Esophagus muscularis mucosa (tissue), 4 donors: Measurements from ENCODE around the gene CARMIL1. TPM values are rescaled to one million over a fixed set of nuclear protein-coding genes. Genes with fewer than 3 reads are reported as not detected.

Source experiments
- DNase-seq: peaks from one replicate; pipeline ENCODE4 v3.0.0-alpha.2; 2017; ENCODE audit errors: extremely low spot score
- H3K27ac ChIP-seq, 4 donors: fragments of 200-600 bp; sonication (generic); replicated peaks in 1 of 4; 1 replicate in 3 of 4; 2 replicates in 1 of 4; pipeline ENCODE4 v1.5.1; 2016 to 2019; ENCODE audit warnings: mild to moderate bottlenecking in 1 of 4
- H3K27me3 ChIP-seq, 4 donors: fragments of 200-600 bp; sonication (generic); one replicate each; pipeline versions ENCODE4 v1.5.1 to v1.6.0; 2016 to 2019
- H3K36me3 ChIP-seq, 4 donors: fragments of 200-600 bp; sonication (generic); one replicate each; pipeline ENCODE4 v1.5.1; 2016 to 2019
- H3K4me1 ChIP-seq, 4 donors: fragments of 200-600 bp; sonication (generic); one replicate each; pipeline ENCODE4 v1.5.1; 2016 to 2019
- H3K4me3 ChIP-seq, 4 donors: fragments of 200-600 bp; sonication (generic); 1 replicate in 2 of 4; 2 replicates in 2 of 4; pipeline ENCODE4 v1.5.1; 2016 to 2019; ENCODE audit warnings: mild to moderate bottlenecking in 4 of 4, moderate library complexity in 1 of 4
- H3K9me3 ChIP-seq, 4 donors: fragments of 200-600 bp; sonication (generic); 1 replicate in 3 of 4; 2 replicates in 1 of 4; pipeline ENCODE4 v1.5.1; 2016 to 2019
- CTCF ChIP-seq, 3 experiments: fragments of 200-600 bp in 2 of 3; fragments of 450-650 bp in 1 of 3; sonication (generic) in 2 of 3; IDR thresholded peaks; one replicate each; pipeline ENCODE4 v1.5.1; 2017 to 2019; ENCODE audit warnings: antibody characterized with exemption in 3 of 3, mild to moderate bottlenecking in 2 of 3, moderate library complexity in 1 of 3
- EP300 ChIP-seq: sonication (generic); formaldehyde crosslinking; IDR thresholded peaks from one replicate; pipeline ENCODE4 v1.6.1; 2017; ENCODE audit warnings: antibody characterized with exemption
- POLR2A ChIP-seq: fragments of 450-650 bp; IDR thresholded peaks from one replicate; pipeline ENCODE4 v1.6.1; 2017; ENCODE audit warnings: antibody characterized with exemption, moderate library complexity, mild to moderate bottlenecking, low read depth
- POLR2AphosphoS5 ChIP-seq, 2 donors: sonication (generic); formaldehyde crosslinking; IDR thresholded peaks; one replicate each; pipeline ENCODE4 v1.6.1; 2017; ENCODE audit warnings: antibody characterized with exemption in 2 of 2
- WGBS: methylation state at CpG from one replicate; pipeline ENCODE4 v1.1.5; 2018; 5-methylcytosine and 5-hydroxymethylcytosine counted together
- intact Hi-C: fragments of 100-400 bp; cut with DNase I; formaldehyde crosslinking; loops from one replicate; pipeline ENCODE4 v1.15.1; 2023
- total RNA-seq, 4 donors: library from RNA; depleted of rRNA; stranded (reverse); fragments of >200 nt; gene quantifications; one replicate each; pipeline versions ENCODE4 v1.1.0 to v1.2.1, GENCODE V29; 2016

CARMIL1 gene
- total RNA-seq, 4 donors from 2014 or later: 10.0 to 12.1 (median 11.1) TPM

- 92% methylated on average over 11 of the region's 11 CpGs for WGBS
- H3K4me3 ChIP-seq: no peak overlapping the region
- no peaks in the 10 kb centered on the region for H3K36me3 ChIP-seq
- H3K27me3 ChIP-seq: no peaks in the 10 kb centered on the region
- H3K4me1 ChIP-seq: no peaks in the 10 kb centered on the region
- no peak overlapping the region for H3K27ac ChIP-seq
- no peak for TF ChIP-seq POLR2A
- TF ChIP-seq CTCF (IDR thresholded peaks at IDR 0.05): no peak
- TF ChIP-seq EP300: no peak
- no peak for TF ChIP-seq POLR2AphosphoS5 (IDR thresholded peaks at IDR 0.05)
- no peak for DNase-seq
- H3K9me3 ChIP-seq: no peaks in the 10 kb centered on the region
- intact Hi-C loops: no loop called here
Measured at GRCh38 chr6:25550631-25551030, 271.5 kb downstream of the CARMIL1 start.

- Histone ChIP-seq H3K27ac (no peak overlapping the region), H3K4me1 (no peaks in the 10 kb centered on the region), H3K9me3 (no peaks in the 10 kb centered on the region), H3K4me3 (no peak overlapping the region), H3K36me3 (no peaks in the 10 kb centered on the region), H3K27me3 (no peaks in the 10 kb centered on the region)
- DNase-seq: no peak
- intact Hi-C loops: no loop called here
- no peak for TF ChIP-seq POLR2A
- no peak for TF ChIP-seq EP300
- TF ChIP-seq CTCF (IDR thresholded peaks at IDR 0.05): no peak
- TF ChIP-seq POLR2AphosphoS5 (IDR thresholded peaks at IDR 0.05): no peak
- WGBS: 60% methylated on average over 3 of the region's 3 CpGs
Measured at GRCh38 chr6:25553502-25553901, 274.3 kb downstream of the CARMIL1 start.

GRCh38 chr6:25555188-25555587, 276.0 kb downstream of the CARMIL1 start:
- 96% methylated on average over 2 of the region's 2 CpGs for WGBS
- intact Hi-C loops: loop anchor here (5.0 kb wide), 2 partner anchors 288 to 333 kb away; no protein-coding TSS in a partner anchor

GRCh38 chr6:25556516-25556915, 277.3 kb downstream of the CARMIL1 start:
- intact Hi-C loops: loop anchor here (5.0 kb wide), 2 partner anchors 289 to 334 kb away; no protein-coding TSS in a partner anchor
- TF ChIP-seq CTCF (IDR thresholded peaks at IDR 0.05): peak; percentile 44 to 76 (median 71)
- TF ChIP-seq EP300: no peak
- H3K4me3 ChIP-seq: no peak overlapping the region
- no peak overlapping the region for H3K27ac ChIP-seq
- WGBS: 23% methylated on average over 10 of the region's 10 CpGs
- H3K36me3 ChIP-seq: no peaks in the 10 kb centered on the region
- no peaks in the 10 kb centered on the region for H3K27me3 ChIP-seq
- DNase-seq: peak; percentile 94
- H3K4me1 ChIP-seq: no peaks in the 10 kb centered on the region
- H3K9me3 ChIP-seq: no peaks in the 10 kb centered on the region

More at GRCh38 chr6:25555188-25555587, 276.0 kb downstream of the CARMIL1 start:
- Histone ChIP-seq H3K4me1 (no peaks in the 10 kb centered on the region), H3K27ac (no peak overlapping the region), H3K27me3 (no peaks in the 10 kb centered on the region), H3K36me3 (no peaks in the 10 kb centered on the region), H3K9me3 (no peaks in the 10 kb centered on the region), H3K4me3 (no peak overlapping the region)
- DNase-seq: no peak
- no peak for TF ChIP-seq POLR2A
- TF ChIP-seq CTCF (IDR thresholded peaks at IDR 0.05): no peak
- TF ChIP-seq POLR2AphosphoS5 (IDR thresholded peaks at IDR 0.05): no peak
- no peak for TF ChIP-seq EP300

GRCh38 chr6:25558155-25558817, 279.1 kb downstream of the CARMIL1 start:
- H3K4me3 ChIP-seq: no peak overlapping the region
- 75% methylated on average over 3 of the region's 3 CpGs for WGBS
- no peaks in the 10 kb centered on the region for H3K36me3 ChIP-seq
- intact Hi-C loops: loop anchor here (5.0 kb wide), 2 partner anchors 291 to 336 kb away; no protein-coding TSS in a partner anchor
- H3K4me1 ChIP-seq: no peaks in the 10 kb centered on the region
- no peak overlapping the region for H3K27ac ChIP-seq
- no peak for DNase-seq
- no peak for TF ChIP-seq EP300
- TF ChIP-seq CTCF (IDR thresholded peaks at IDR 0.05): no peak
- TF ChIP-seq POLR2A: no peak
- no peak for TF ChIP-seq POLR2AphosphoS5 (IDR thresholded peaks at IDR 0.05)
- no peaks in the 10 kb centered on the region for H3K9me3 ChIP-seq
- no peaks in the 10 kb centered on the region for H3K27me3 ChIP-seq
